Fibroblast of skin of right biceps (primary cell): ENCODE results near the gene BHLHA9.

Source experiments
- DNase-seq: peaks from one replicate; pipeline ENCODE4 v3.0.0-alpha.2; 2013

The BHLHA9 gene

DNA sequence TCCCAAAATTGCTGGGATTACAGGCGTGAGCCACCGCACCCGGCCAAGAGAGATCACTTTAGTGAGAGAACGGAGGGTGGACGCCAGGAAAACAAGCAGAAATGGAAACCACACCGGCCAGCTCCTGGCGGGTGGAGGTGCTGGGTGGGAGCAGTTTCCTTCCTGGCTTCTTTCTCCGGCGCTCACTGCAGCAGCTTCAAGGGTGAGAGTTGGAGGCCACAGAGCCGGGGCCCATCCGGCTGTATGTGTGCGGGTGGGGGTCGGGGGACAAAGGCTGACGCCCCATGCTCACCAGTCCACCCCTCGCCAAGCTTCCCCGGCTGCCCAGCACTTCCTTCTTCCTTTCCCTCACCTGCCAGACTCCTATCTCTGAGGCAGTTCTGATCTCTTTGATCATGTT lies 13.5 kb upstream of the BHLHA9 start:
- DNase-seq, result no peak

DNA sequence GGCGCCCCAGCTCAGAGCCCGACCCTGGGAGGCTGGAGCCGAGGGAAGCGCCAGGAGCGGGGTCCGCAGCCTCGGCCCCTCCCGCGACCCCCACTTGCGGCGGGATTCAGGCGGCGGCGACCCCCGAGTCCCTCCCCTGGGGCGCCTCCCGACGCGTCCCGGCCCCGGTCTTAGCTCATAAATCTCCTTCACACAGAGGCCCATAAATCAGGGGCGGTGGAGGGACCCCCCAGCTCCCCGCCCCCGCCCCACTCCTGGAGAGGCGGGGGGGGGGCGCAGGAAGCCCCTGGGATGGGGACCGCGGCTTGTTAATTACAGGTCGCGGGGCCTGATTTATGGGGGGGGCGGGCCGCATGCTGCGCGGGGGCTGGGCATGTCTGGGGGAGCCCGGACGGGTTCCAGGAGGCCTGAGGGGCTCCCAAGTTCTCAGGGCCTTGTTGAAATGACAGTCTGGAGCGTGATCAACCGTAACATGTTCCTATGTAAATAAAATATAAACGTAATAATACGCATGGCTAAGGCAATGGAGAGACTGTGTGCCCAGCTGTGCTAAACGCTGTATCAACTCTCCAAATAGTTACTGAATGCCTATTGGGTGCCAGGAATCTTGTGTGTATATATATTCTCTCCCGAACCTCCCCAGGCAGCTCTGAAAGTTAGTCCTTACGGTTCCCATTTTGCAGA lies 10.0 kb upstream of the BHLHA9 start:
- DNase-seq, result no peak

DNA sequence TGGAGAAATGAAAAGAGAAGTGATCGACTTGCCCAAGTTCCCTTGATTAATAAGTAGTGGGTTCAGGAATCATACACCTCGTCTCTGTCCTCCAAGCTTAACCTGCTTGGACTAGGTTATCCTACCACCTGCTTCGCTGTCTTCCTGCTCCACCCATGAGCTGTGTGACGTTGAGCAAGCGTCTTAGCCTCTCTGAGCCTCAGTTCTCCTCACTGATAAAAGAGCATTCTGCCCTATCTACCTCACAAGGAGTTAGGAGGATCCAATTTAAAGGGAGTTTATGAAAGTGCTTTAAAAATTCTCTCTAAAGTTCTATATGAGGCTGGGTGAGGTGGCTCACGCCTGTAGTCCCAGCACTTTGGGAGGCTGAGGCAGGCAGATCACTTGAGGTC lies 9.5 kb upstream of the BHLHA9 start:
- DNase-seq, result no peak

DNA sequence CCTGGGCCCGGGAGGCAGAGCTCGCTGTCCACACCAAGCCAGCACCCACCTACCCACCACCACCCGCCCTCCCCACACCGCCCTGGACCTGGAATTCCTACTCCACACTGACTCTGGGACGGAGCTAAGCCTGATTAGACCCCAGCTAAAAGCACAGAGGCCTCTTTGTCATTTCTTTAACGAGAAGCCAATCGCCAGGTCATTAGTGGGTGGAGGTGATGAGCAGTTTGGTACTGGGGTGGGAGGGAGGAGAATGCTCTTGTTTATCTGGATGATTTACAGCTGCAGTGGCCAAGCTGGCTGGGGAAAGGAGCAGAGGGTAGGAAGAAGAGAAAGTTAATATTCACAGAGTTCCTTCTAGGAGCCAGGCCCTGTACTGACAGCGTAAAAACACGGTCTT lies 6.0 kb upstream of the BHLHA9 start:
- no peak for DNase-seq

DNA sequence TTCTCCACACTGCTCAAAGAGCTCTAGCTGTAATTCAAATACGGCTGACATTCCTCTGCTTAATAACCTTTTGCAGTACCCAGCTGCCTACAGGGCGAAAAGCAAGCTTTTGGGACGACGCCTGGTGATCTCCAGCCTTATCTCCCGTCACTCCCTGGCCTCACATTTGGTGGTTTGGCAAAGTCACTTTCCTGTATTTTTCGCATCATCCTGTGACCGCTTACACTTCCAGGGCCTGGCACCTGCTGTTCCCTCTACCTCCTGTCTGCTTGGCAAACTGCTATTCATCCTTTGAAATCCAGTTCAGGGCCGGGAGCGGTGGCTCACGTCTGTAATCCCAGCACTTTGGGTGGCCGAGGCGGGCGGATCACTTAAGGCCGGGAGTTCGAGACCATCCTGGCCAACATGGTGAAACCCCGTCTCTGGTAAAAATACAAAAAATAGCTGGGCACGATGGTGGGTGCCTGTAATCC lies 2.7 kb upstream of the BHLHA9 start:
- DNase-seq, result no peak

DNA sequence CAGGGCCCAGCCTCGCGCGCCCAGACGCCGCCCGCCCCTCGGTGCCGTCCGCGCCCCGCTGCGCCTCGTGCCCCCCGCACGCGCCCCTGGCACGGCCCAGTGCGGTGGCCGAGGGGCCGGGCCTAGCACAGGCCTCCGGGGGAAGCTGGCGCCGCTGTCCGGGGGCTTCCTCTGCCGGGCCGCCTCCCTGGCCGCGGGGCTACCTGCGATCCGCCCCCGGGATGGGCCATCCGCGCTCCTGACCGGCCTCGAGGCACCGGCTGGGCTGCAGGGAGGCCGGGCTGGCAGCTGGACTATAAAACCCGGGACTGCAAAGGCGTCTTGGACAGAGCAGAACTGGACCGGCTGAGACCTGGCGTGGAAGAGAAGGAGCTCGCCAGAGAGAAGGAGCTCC lies 783 bp downstream of the BHLHA9 start:
- no peak for DNase-seq

DNA sequence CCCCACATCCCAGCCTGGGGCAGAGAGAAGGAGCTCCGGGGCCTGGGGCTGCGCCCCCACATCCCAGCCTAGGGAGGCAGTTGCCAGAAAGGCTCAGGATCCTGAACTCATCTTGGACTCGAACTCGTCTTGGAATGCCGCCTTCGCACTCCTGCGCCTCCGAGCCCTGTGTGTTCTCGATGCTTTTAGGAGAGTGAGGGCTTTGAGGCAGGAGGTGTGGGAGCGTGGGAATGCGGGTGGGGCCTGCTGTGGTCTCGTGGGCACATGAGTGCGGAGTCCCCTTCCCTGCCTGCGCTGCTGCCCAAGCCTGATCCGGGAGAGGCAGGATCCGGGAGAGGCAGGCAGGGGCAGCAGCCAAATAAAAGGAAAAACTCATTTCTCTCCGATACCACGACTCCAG lies 1.2 kb downstream of the BHLHA9 start:
- DNase-seq, result no peak

DNA sequence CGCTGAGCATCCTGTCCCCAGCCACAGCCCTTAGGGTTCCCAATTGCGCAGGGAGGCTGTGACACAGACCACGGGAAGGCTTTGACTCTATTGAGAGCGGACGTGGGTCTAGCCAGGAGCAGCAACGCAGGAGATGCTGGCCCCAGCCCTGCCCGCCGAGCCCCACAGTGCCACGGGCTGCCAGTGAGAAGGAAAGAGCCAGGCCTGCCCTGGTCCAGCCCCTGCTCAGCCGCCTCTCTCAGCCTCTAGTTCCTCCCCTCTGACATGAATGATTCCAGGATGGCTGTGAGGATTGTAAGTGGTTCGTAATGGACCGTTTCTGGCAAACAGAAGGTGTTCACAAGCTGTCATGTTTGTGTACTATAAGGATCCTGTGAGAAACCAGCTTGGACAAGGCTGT lies 2.5 kb downstream of the BHLHA9 start:
- DNase-seq, result no peak

DNA sequence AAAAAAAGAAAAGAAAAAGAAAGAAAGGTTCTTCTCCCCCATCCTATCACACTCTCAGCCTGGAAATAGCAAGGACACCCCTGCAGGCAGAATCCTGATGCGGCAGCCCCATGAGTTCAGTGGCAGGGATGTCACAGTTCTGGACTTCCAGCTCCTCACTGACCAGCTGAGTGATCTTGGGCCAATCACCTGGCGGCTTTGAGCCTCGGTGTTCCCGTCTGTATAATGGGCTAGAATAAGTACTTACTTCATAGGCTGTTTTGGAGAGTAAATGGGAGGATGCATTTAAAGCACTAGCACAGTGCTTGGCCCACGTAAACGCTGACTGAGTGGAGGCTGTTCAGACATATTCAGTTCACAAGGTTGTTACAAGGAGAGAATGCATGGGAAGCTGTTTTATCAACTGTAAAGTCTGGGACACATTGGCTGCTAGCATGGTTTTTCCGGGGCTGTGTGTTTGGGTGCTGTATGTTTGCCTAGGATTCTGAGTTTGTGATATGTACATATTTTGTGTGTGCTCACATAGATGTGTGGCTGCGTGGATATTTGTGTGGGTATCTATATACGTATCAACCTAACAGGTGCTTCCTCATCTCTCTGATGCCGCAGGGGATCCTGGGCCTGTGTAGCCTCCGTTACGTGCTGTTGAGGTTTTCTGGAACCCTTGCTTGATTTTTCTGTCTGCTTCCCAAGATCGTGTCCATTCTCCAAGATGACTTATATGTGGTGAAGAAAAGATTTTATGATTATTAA lies 3.4 kb downstream of the BHLHA9 start:
- DNase-seq, result no peak

DNA sequence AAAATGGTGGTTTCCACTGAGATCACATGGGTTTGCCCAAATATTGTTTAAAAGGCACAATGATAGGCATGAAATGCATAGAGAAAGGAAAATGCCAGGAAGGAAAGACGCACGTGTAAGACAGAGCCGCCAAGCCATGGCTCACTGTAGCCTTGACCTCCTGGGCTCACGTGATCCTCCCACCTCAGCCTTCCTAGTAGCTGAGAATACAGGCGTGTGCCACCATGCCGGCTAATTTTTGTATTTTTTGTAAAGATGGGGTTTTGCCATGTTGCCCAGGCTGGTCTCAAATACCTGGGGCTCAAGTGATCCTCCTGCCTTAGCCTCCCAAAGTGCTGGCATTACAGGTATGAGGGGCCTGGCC lies 4.0 kb downstream of the BHLHA9 start:
- DNase-seq, result no peak

DNA sequence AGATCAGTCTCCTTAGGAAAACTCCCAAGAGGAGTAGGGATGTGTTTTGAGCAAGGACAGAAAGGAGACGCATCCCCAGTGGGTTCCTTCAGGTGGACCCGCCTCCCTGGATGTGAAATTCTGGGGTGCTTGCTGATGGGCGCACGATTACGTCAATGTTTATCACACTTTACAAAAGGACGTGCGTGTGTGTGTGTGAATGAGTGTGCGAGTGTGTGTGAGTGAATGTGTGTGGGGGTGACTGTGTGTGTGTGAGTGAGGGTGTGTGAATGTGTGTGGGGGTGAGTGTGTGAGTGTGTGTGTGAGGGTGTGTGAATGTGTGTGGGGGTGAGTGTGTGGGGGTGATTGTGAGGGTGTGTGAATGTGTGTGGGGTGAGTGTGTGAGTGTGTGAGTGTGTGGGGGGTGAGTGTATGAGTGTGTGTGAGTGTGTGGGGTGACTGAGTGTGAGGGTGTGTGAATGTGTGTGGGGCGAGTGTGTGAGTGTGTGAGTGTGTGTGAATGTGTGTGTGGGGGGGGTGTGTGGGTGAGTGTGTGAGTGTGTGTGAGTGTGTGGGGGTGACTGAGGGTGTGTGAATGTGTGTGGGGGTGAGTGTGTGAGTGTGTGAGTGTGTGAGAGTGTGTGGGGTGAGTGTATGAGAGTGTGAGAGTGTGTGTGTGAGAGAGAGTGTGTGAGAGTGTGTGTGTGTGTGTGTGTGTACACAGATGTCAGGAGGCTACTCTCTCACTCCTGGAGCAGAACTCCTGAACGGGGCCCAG lies 5.1 kb downstream of the BHLHA9 start:
- no peak for DNase-seq

DNA sequence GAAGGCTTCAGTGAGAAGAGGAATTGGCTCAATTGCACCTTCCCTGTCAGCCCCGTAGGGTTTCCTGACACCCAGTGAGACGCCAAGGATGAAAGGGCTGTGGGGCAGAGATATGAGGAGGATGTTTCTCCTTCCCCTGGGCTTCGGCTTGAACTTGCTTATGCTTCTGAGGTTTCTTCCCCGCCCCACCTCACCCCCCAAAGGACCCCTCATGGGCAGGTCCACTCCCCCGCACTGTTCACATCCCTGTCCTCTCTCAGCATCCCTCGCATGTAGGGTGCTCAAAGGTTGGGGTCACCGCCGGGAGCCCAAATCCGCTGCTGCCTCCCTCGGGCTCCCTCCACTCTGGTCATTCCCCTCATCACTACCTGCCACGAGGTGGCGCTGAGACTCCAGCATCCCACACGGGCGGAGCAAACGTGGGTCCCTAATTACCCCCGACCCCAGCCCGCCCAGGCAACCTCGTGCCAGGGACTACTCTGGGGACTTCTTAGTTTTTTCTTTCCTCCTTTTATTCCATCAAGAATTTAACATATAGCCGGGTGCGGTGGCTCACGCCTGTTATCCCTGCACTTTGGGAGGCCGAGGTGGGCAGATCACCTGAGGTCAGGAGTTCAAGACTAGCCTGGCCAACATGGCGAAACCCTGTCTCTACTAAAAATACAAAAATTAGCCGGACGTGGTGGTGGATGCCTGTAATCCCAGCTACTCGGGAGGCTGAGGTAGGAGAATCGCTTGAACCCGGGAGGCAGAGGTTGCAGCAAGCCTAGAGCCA lies 5.9 kb downstream of the BHLHA9 start:
- peak; percentile 39 for DNase-seq

DNA sequence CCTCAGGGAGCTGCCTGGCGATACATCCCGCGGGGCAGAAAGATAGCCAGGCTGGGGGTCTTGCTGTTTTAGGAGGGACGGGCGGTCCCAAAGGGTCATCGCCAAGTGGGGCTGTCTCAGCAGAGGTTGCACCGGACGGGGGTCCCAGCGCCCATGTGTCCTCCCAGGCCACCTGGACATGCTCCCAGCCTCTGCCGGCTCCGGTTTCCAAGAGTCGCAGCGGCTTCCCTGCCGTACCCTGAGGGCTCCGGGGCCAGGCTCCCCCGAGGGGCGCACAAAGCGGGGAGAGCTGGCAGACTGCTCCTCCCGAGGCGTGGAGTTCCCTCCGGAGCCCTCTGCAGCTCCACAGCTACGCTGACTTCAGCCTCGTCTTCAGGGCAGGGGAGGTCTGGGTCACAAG lies 10.4 kb downstream of the BHLHA9 start:
- DNase-seq, result no peak

DNA sequence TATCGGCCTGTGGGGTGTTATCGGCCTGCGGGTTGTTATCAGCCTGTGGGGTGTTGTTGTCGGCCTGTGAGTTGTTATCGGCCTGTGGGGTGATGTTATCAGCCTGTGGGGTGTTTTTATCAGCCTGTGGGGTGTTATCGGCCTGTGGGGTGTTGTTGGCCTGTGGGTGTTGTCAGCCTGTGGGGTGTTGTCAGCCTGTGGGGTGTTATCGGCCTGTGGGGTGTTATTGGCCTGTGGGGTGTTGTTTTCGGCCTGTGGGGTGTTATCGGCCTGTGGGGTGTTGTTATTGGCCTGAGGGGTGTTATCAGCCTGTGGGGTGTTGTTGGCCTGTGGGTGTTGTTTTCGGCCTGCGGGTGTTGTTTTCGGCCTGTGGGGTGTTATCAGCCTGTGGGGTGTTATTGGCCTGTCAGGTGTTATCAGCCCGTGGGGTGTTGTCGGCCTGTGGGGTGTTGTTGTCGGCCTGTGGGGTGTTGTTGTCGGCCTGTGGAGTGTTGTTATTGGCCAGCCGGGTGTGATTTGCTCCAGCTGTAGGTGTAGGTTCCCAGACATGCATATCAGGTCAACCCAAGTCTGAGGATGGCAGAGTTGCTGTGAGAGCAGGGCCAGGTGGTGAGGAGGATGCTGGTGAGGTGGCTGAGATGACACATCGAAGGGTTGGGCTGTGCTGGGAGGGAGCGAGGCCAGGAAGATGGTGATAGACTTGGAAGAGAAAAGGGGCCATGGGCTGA lies 16.3 kb downstream of the BHLHA9 start:
- no peak for DNase-seq

DNA sequence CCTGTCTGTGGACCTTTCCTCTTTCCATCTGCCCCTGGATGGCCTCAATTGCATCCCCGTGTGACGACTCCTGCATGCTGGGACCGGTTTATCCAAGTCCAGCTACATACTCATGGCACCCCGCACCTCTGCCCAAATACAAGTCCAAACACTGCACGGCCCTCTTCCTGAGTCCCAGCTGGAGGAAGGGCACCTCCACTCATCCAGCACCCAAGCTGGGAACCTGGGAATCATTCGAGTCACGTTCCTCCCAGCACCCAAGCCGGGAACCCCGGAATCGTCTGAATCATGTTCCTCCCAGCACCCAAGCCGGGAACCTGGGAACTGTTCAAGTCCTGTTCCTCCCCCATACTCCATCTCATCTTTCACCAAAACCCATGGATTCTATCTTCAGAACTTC lies 19.5 kb downstream of the BHLHA9 start:
- DNase-seq, result no peak

DNA sequence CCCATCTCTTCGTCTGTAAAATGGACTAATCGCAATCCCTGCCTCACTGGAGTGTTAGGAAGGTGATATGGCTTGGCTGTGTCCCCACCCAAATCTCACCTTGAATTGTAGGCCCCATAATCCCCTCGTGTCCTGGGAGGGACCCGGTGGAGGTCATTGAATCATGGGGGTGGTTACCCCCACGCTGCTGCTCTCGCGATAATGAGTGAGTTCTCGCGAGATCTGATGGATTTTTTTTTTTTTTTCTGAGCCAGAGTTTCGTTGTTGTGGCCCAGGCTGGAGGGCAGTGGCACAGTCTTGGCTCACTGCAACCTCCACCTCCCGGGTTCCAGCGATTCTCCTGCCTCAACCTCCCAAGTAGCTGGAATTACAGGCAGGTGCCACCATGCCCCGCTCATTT lies 20.4 kb downstream of the BHLHA9 start:
- no peak for DNase-seq

DNA sequence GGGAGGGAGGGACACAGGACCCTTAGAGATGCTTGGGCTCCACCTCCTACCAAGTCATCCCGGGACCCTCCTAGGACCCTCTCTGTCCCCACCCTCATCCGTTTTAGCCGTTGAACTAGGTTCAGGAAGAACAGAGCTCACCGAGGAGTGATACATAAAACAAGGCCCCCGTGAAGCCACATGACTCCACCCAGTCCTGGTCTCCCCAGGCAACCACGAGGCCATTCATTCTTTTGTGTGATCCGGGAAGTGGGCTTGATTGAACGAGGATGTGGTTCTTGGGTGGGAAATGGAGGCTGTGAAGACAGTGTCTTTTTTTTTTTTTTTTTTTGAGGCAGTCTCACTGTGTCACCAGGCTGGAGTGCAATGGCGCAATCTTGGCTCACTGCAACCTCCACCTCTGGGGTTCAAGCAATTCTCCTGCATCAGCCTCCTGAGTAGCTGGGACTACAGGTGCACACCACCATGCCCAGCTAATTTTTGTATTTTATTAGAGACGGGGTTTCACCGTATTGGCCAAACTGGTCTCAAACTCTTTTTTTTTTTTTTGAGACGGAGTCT lies 24.0 kb downstream of the BHLHA9 start:
- no peak for DNase-seq

DNA sequence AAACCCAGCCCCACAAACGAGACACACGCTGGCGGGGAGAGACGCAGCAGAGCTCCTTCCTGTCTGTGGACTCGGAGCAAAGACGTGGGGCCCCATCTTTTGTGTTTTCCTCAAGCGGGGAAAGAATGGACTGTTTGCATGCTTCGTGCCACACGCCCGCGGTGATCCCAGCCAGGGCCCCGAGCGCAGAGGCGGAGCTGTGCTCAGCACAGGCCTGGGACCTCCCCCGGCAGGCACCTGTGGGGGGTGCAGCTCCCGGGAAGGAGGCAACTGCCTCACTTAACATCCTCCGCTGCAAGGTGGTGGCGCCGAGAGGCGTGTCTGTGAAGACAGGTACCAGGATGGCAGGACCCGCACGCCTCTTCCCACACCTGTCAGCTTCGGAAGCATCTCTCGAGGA lies 28.4 kb downstream of the BHLHA9 start:
- DNase-seq, result no peak

DNA sequence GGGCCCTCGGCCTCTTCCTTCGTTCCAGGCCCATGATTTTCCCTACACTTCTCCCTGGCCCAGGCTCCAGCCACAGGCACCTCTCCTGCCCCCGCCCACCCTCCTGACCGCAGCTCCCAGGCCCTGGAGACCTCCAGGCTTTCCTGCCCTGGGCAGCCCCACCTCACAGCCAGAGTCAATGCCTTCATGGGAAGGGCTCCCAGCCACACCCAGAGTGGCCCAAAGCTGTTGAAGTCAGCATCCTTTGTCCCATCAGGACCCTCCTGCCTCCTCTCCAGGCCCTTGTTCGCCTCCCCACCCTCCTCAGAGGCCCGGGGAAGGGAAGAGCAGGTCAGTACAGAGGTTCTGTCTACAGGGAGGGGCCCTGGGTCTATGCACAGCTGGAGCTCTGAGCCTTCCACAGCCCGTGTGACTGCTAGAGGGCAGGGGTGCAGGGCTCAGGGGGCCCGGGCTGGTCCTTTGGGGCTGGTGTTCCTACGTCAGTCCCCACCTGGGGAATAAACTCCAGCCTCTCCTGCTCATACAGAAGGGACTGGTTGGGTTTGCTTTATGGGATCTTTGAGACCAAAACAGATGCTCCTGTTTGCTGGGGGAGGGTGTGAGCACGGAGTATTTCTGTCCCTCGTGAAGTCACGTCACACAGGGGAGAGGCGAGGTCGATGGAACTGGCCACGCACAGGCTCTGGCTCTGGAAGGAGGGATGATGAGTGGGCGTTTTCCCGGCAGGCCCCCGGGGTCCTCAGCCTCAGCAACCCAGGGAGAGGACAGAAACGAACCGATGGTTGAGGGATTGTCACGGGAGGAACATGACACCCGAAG lies 29.5 kb downstream of the BHLHA9 start:
- no peak for DNase-seq

DNA sequence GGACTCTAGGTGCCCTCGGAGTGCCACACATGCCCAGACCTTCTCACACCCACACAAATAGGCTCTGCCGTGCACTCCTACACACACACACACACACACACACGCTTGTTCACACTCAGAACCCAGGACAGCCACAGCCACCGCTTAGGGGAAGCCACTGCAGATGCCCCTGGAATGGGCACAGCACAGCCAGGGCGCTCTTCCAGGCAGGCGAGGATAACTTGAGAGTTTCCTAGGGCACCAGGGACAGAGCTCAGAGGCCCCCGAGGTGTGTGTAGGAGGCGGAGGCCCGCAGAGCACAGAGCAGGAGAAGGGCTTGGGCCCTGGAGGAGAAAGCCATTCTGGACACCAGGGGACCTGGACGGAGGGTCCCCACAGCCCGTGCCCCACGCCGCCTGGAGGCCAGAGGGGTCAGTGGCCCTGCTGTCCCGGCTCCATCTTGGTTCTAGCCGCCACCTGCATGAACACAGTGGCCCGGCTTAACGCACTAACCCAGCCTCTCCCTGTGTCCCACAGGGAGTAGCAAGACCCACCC lies 30.2 kb downstream of the BHLHA9 start:
- no peak for DNase-seq

DNA sequence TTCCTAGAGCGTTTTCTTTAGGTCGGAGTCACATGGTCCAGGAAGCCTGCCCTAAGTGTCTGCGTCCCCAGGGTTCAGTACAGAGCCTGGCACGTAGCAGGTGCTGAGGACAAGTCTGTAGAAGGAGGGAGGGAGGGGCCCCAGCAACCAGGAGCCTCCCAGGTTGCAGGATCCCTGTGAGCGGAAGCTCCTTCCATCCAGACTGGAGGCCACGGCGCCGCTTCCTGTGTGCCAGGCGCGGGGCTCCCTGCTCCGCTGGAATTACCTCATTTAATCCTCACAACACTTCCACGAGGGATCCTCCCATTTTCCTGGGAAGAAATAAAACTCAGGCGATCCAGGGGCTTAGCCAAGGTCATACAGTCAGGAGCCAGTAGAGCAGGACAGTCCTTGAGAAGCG lies 31.3 kb downstream of the BHLHA9 start:
- DNase-seq, result no peak
